Stimulated activated CD4-positive, alpha-beta T cell treated with anti-CD3 and anti-CD28 coated beads, Interleukin-4, amount 100 ng/mL, for 4 hours (primary cell): Measurements from ENCODE around the gene CRTC3.
"Not testable (repeated sequence)": the region's sequence is repeated elsewhere in the genome, so short reads cannot be mapped to it uniquely, and the experiment has no call there.

Source experiments
- DNase-seq, 2 experiments: peaks; one replicate each; pipeline ENCODE4 v3.0.0-alpha.2; 2020

CRTC3 gene

GRCh38 chr15:90681056-90681455 is 151.3 kb downstream of the CRTC3 start:
- DNase-seq, result no peak

DNA sequence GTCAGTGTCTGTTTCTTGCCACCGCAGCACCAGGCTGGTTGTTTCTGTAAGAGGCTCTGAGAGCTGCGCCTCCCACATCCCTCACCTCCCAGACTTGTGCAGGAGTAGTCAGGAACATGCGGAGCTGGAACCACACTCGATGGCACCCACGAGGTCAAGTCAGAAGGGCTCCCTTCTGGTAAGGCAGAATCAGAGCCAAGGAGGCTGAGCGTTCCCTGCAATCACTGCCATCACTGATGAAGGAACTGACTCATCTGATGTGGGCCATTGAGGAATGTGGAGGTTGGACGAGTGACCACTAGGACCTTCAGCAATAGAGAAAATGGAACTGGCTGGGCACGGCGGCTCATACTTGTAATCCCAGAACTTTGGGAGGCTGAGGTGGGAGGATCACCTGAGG is 151.8 kb downstream of the CRTC3 start:
- DNase-seq, result no peak

DNA sequence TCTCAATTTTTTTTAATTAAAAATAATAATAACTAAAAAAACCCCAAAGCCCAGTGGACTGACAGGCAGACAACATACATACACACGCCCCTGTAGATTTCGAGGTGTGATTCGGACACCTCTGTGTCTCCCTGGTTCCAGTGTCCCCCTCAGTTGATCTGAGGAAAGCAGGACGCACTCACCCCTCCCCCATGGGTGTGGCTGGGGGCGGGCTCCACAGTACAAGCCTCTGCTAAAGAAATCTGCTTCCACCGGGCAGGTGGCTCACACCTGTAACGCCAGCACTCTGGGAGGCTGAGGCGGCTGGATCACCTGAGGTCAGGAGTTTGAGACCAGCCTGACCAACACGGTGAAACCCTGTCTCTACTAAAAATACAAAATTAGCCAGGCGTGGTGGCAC is 153.6 kb downstream of the CRTC3 start:
- no peak for DNase-seq

DNA sequence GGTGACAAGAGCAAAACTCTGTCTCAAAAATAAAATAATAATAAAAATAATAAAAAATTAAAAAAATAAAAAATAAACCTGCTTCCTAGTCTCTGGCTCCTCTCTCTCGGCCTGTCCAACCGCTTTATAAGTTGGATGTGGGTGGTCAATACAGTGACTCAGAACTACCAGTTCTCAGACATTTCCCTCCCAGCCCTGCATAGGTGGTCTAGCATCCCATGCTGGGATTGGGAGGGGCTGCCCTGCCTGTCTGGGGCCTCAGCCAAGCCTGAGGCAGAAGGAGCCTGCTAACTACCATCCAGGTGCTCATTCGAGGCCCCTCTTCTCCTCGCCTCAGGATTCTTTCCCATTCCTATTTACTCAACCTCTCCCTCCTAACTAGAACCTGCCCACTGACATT is 154.2 kb downstream of the CRTC3 start:
- no peak for DNase-seq

- no peak for DNase-seq
Measured at GRCh38 chr15:90684281-90684680, 154.6 kb downstream of the CRTC3 start.

- DNase-seq, result no peak
Measured at GRCh38 chr15:90685591-90686434, 156.1 kb downstream of the CRTC3 start.

DNA sequence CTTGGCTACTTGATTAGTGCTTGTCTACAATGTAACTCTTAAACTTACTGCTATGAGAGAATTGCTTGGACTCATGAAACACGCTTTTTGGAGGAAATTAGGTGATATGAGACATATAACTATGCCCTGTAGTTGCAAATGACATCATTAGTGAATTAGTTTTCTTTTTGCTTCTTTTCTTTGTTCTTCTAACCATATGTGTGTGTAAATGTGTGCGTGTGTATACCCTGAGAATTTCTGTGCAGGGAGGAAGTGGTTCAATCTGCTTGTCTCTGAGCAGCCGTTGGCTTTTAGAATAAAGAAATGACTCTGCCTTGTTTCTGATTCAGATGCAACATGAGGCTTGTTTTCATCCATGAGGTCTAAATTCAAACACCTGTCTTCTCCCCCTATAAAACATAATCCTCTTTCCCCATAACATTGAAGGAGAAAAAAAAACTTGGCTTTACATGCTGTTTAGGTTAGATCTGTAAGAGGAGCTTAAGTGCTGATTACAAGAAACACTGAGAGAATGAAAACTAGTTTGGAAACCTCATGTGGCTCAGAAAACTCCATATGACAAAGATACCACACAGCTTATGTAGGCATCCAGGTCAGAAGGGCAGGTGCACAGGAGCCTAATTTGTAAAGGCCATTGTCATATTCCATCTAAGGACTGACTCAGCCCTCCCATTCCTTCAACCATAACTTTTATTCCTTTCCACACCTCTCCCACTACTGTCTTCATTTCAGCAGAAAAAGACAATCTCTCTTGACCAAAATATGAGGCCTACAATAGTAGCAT is 156.9 kb downstream of the CRTC3 start:
- DNase-seq, result peak in 1 of 2 experiments; percentile 7

- DNase-seq, result not testable (repeated sequence)
Measured at GRCh38 chr15:90689326-90689961, 159.7 kb downstream of the CRTC3 start.

GRCh38 chr15:90690585-90690984 is 160.9 kb downstream of the CRTC3 start:
- no peak for DNase-seq

DNA sequence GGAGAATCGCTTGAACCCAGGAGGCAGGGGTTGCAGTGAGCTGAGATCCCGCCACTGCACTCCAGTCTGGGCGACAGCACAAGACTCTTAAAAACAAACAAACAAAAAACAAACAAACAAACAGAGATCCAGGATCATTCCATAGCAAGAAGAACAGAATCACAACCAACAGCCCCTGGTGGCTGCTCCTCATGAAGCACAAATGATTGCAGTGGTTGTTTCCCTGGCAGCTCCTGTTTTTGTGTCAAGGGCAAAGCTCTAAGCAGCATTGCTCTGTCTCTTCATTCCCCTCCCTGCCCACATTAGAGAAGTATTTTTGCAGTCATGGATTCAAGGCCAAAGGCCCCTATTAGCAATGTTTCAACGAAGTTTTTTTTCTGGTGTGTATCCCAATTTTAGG is 161.6 kb downstream of the CRTC3 start:
- DNase-seq, result no peak

GRCh38 chr15:90691982-90692773 is 162.5 kb downstream of the CRTC3 start:
- no peak for DNase-seq
